Measurements from ENCODE around the gene UTS2B.
A peak's percentile ranks its signal among the peaks of the same experiment; 100 is the strongest.
"Not testable (repeated sequence)": the region's sequence is repeated elsewhere in the genome, so short reads cannot be mapped to it uniquely, and the experiment has no call there.

Gene UTS2B

GRCh38 chr3:191282251-191283185, 47.8 kb downstream of the UTS2B start:
- no peak for DNase-seq (ENCODE audit: low read depth, low spot score)

- DNase-seq (ENCODE audit: low read depth, low spot score) = no peak
Measured at GRCh38 chr3:191280882-191281281, 49.4 kb downstream of the UTS2B start.

GRCh38 chr3:191280111-191280510, 50.2 kb downstream of the UTS2B start:
- DNase-seq (ENCODE audit: low read depth, low spot score) = no peak

GRCh38 chr3:191275751-191276150, 54.6 kb downstream of the UTS2B start:
- DNase-seq (ENCODE audit: low read depth, low spot score) = no peak

GRCh38 chr3:191275244-191275643, 55.1 kb downstream of the UTS2B start:
- not testable (repeated sequence) for DNase-seq (ENCODE audit: low read depth, low spot score)

DNA sequence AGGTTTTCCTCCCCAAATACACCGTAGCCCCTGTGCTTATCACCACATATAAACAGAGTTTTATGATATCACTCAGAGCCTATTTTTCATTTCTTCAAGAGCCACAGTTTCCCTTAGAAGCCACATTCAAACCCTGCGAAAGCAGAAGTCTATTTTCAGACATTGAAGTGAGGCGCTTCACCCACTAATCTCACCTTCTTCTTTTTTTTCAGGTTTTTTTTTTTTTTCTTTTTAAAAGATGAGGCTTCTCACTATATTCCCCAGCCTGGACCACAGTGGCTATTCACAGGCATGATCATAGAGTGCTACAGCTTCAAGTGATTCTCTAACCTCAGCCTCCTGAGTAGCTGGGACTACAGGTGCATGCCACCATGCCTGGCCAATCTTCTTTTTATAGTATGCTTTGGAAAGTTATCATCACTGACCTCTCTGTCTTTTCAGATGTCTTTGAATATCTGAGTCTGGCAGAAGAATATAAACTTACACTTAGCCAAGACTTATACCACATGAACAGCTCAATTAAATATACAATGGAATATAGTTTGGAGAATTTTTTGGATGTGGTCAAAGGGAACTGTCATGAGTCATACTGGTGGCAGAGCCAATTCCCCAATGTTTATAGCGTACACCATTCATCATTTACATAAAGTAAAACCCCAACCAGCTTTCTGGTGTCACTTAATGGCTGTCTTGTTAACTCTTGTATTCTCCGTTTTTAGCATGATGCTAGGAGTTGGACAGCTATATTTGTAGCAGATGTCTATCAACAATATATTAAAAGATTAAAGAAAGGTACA, 60.8 kb downstream of the UTS2B start:
- no peak for DNase-seq (ENCODE audit: low read depth, low spot score)

DNA sequence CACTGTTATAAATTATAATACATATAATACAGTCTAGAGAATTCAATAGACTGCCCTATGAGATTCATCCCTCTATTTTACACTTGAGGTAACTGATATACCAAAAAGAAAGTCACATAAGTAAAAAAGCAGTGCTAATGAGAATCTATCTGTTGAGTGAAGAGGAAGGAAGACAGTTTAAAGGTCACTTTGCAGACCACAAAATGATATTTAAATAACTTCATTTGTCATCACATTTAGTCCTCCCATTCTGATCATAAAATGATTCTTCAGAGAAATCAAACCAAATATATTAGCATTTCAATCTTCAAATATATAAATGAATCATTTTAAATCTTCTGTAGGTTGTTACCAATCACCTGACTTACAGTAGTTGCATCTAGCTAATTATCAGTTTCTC, 61.6 kb downstream of the UTS2B start:
- DNase-seq (ENCODE audit: low read depth, low spot score) = no peak

DNA sequence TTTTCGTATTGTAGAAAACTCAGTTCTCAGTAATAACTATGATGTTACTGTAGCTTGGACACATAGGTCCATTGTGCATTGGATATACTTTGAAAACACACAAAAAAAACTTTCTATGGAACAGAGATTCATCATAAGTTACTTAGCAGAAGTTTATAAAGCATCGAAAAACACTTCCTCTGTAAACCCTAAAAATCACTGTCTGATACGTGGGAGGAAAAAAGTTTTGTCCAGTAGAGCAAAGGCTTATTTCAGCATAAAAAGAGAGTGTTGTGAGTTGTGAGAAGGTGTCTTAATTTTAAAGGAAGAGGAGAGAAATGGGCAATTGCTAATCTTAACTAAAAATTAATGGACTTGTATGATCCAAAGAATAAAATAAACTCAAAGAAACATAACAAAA, 66.5 kb downstream of the UTS2B start:
- DNase-seq (ENCODE audit: low read depth, low spot score) = no peak

- no peak for DNase-seq (ENCODE audit: low read depth, low spot score)
Measured at GRCh38 chr3:191263365-191263764, 67.0 kb downstream of the UTS2B start.

DNA sequence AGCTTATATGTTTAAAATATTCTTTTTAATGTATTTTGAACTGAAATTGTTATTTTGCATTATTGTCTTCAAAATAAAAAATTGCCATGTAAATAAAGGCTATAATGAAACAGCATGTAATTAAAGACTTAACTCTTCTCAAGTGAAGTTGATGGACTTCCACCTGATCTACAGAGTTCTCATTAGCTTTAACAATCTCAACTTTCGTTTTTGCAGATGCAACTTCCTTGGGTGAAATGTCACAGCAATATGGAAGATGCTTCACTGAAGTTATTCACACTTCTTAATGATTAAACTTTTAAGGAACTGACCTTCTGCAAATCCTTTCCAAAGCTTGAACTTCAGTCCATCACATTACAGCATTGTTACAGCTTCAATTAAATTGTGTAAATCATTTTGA, 67.7 kb downstream of the UTS2B start:
- DNase-seq (ENCODE audit: low read depth, low spot score) = no peak

- no peak for DNase-seq (ENCODE audit: low read depth, low spot score)
Measured at GRCh38 chr3:191261304-191261638, 69.1 kb downstream of the UTS2B start.

- DNase-seq (ENCODE audit: low read depth, low spot score) = no peak
Measured at GRCh38 chr3:191260431-191261303, 69.7 kb downstream of the UTS2B start.

DNA sequence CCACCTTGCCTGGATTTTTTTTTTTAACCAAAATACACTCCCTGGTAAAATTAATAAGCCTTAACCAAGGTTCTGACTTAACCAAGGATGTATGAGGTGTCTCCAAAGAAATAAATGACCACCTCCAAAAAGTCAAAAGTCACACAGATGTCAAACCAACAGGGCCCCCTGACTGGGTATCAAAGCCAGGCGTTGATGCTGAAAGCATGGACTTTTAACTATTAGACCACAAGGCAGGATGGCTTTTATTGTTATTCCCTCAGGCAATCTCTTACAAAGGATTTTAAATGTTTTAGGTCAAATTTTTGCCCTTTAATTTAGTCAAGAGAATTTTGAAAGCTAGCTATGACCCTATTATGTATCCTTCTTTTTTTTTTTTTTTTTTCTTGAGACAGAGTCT, 70.8 kb downstream of the UTS2B start:
- no peak for DNase-seq (ENCODE audit: low read depth, low spot score)

GRCh38 chr3:191257286-191257685, 73.0 kb downstream of the UTS2B start:
- no peak for DNase-seq (ENCODE audit: low read depth, low spot score)

DNA sequence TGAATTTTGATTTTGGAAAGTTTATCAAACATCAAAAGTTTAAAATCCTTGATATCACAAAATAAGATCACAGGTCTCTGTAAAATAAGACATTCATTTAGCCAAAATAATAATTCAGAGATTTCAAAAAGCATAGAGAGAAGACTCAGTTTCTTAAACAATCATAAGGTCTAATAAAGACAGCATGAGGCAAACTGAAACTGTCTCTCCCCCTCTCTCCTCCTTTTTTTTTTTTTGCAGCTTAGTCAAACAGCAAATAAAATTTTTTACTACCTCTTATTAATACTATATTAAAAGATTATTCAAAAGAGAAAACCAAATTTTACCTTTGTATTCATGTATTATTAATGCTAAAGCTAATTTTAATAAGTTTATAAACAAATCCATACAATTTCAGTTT, 73.9 kb downstream of the UTS2B start:
- DNase-seq (ENCODE audit: low read depth, low spot score) = no peak

DNA sequence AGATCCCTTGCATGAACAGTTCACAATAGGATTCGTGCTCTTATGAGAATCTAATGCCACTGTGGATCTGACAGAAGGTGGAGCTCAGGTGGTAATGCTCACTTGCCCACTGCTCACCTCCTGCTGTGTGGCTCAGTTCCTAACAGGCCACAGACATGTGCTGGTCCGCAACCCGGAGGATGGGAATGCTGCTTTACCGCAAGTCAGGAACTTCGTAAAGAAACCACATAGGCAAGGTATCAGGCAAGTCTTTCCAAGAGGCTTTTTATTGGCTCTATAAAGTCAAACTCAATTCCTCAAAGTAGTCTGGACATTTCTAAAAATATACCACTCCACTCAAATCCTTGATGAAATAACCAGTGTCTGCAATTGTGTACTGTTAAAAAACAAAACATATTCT, 75.2 kb downstream of the UTS2B start:
- DNase-seq (ENCODE audit: low read depth, low spot score) = no peak

- DNase-seq (ENCODE audit: low read depth, low spot score) = no peak
Measured at GRCh38 chr3:191254098-191254873, 76.0 kb downstream of the UTS2B start.

- DNase-seq (ENCODE audit: low read depth, low spot score) = peak; percentile 30
Measured at GRCh38 chr3:191253089-191253799, 77.1 kb downstream of the UTS2B start.

DNA sequence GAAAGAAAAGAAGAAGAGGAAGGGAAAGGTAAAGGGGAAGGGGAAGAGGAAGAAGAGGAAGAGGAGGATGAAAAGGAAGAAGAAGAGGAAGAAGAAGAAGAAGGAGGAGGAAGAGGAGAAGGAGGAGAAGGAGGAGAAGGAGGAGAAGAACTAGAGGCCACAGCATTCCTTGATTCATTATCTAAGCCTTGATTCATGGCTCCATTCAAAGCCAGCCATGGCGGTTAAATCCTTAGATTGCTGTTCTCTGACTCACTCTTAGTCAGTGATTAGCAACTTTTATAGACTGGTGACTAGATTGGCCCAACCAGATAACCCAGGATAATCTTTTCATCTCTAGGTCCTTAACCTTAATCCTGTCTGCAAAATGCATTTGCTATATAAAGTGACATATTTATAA, 83.7 kb downstream of the UTS2B start:
- no peak for DNase-seq (ENCODE audit: low read depth, low spot score)

GRCh38 chr3:191246034-191246433, 84.3 kb downstream of the UTS2B start:
- DNase-seq (ENCODE audit: low read depth, low spot score) = not testable (repeated sequence)

Data from iPS DF 19.7 (cell line).